AG10803 (cell line): ENCODE measurements around the gene DLG5.

ENCODE experiments used
- DNase-seq: peaks from one replicate; pipeline ENCODE4 v3.0.0; 2010; ENCODE audit warnings: low read depth
- H3K4me3 ChIP-seq: 2 replicates; pipeline ENCODE4 v1.5.1; 2011; ENCODE audit warnings: mild to moderate bottlenecking, low read length, control low read depth
- TF ChIP-seq, protein P1 (sequence below): conservative IDR thresholded peaks from 2 replicates; pipeline ENCODE4 v1.5.1; 2011; ENCODE audit warnings: mild to moderate bottlenecking, low read length, control low read depth, inconsistent platforms

Gene DLG5

DNA sequence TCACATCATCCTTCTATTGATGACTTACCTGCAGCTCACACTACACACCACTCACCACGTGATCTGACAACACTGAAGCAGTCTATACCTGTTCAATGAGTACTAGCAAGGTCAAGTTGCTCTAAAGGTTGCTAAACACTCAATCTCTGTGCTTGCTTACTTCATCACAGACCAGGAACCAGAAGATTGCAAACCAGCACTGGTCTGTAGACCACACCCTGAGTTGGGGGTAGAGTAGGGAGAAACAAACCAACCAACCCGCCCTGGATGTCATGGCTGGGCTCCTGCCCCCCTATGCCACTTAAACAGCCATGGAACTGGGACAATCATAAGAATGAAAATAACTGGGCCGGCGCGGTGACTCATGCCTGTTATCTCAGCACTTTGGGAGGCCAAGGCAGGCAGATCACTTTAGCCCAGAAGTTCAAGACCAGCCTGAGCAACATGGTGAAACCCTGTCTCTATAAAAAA, 19.6 kb downstream of the DLG5 start:
- no peak for DNase-seq
- TF ChIP-seq, protein P1, sequence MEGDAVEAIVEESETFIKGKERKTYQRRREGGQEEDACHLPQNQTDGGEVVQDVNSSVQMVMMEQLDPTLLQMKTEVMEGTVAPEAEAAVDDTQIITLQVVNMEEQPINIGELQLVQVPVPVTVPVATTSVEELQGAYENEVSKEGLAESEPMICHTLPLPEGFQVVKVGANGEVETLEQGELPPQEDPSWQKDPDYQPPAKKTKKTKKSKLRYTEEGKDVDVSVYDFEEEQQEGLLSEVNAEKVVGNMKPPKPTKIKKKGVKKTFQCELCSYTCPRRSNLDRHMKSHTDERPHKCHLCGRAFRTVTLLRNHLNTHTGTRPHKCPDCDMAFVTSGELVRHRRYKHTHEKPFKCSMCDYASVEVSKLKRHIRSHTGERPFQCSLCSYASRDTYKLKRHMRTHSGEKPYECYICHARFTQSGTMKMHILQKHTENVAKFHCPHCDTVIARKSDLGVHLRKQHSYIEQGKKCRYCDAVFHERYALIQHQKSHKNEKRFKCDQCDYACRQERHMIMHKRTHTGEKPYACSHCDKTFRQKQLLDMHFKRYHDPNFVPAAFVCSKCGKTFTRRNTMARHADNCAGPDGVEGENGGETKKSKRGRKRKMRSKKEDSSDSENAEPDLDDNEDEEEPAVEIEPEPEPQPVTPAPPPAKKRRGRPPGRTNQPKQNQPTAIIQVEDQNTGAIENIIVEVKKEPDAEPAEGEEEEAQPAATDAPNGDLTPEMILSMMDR, result no peak
- no peak overlapping the region for H3K4me3 ChIP-seq

DNA sequence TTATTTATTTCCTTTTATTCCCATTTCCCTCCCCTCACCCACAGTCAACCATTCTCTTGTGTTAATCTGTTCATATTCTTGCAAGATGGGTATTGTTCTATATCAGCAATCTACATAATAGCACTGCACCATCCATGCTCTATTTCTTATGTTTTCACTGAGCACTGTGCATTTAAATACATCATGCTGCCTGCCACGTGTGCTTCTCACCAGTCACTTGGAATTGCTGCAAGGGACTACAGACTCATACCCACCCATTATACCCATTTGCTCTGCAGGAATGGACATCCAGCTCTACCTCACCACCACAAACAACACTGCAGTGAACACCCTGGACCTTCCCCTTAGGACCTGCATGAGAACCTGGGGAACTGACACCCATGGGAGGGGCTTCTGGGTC, 20.8 kb downstream of the DLG5 start:
- DNase-seq, result no peak
- TF ChIP-seq, protein P1, result no peak
- H3K4me3 ChIP-seq, result no peak overlapping the region

DNA sequence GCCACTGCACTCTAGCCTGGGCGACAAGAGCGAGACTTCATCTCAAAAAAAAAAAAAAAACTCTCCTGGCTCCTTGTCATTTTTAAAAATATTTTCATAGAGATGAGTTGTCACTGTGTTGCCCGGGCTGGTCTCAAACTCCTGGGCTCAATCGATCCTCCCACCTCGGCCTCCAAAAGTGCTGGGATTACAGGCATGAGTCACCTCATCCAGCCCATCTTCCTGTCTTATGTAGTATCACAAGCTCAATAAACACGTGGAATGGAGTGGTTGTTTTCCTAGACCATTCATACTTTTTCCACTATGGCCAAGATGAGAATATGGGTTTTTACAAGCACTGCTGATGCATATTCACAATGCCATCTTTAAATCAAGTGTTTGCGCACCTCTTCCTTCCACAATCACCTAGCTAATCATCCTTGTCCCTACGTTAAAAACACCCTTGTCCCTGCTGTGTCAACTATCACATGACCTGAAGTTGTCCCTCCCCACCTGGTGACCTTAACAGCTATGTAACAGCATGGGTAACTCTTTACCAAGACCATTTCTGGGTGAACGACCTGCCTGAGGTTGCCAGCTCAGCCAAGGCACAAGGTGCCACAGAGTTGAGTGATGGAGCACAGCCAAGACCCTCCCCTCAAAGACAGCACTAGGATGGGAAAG, 21.3 kb downstream of the DLG5 start:
- no peak overlapping the region for H3K4me3 ChIP-seq
- TF ChIP-seq, protein P1, result no peak
- DNase-seq, result no peak

DNA sequence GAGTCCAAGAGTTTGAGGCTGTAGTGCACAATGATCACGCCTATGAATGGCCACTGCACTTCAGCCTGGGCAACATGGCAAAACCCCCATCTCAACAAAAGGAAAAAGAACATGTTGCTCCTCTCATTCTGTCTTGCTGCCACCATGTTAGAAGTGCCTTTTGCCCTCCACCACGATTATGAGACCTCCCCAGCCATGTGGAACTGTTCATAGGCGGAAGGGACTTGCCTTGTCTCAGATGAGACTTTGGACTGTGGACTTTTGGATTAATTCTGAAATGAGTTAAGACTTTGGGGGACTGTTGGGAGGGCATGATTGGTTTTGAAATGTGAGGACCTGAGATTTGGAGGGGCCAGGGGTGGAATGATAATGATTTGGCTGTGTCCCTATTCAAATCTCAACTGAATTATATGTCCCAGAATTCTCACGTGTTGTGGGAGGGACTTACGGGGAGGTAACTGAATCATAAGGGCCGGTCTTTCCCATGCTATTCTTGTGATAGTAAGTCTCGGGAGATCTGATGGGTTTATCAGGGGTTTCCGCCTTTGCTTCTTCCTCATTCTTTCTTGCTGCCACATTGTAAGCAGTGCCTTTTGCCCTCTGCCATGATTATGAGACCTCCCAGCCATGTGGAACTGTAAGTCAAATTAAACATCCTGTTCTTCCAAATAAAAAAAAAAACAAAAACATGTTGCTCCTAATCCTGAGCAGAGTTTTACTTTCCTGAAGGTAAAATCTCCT, 22.3 kb downstream of the DLG5 start:
- no peak for DNase-seq
- no peak overlapping the region for H3K4me3 ChIP-seq
- TF ChIP-seq, protein P1, result no peak

DNA sequence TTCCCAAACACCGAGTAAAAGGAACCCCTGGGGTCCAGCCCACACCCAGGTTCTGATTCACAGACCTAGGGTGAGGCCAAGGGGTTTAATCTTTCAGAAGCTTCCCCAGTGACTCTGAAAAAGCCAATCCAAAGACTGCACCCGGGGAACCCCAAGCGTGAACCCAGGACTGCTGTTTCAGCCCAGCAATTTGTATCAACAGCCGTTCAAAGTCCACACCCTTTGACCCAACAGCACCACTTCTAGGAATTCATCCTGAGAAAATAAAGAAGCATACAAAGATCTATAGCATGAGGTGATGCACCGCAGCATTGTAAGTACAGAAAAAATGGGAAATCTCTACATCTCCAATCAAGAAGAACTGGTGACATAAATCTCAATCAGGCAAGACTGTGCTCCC, 24.4 kb downstream of the DLG5 start:
- DNase-seq, result no peak
- no peak overlapping the region for H3K4me3 ChIP-seq
- TF ChIP-seq, protein P1, result no peak

DNA sequence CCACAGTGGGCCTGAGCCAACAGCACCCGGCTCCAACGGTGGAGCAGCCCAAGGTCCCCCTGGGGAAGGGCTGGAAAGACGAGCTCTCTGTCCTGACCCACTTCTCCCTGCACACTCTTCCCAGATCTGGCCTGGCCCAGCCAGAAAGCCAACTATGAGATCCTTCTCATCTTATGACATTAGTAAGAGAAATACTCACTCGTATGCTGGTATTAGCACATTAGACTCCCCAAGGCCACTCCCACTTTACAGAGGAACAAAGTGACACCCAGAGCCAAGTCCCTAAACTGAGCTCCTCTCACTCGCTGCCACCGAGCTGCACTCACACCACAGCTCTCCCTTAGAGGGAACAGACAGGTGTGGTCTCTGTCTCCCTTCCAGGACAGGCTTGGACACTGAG, 24.8 kb downstream of the DLG5 start:
- no peak for DNase-seq
- TF ChIP-seq, protein P1, result no peak
- H3K4me3 ChIP-seq, result no peak overlapping the region

DNA sequence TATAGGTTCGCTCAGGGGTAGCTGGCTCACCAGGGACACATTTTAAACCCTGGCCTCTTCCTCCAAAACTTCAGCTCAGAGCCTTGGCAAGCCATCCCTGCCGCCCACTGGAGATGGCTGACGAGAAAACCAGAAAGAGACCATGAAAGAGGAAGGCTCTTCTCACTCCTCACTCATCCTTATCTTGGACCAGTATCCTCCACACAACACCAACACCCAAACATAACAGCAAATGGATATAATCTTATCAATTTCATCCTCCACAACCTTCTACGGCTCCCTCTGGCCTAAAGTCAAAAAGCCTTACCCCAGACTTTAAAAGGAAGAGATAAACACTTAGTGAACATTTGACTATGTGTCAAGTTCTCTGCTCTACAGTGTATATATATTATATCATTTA, 26.9 kb downstream of the DLG5 start:
- TF ChIP-seq, protein P1, result no peak
- no peak for DNase-seq
- H3K4me3 ChIP-seq, result no peak overlapping the region
